Epithelial cell of esophagus (primary cell): Measurements from ENCODE around the gene WDR81.
A peak's percentile ranks its signal among the peaks of the same experiment; 100 is the strongest.
"Not testable (repeated sequence)": the region's sequence is repeated elsewhere in the genome, so short reads cannot be mapped to it uniquely, and the experiment has no call there.

Experiments
- DNase-seq: peaks from one replicate; pipeline ENCODE4 v3.0.0; 2010; ENCODE audit warnings: low read depth
- H3K4me3 ChIP-seq: 2 replicates; pipeline ENCODE4 v1.5.1; 2011; ENCODE audit warnings: mild to moderate bottlenecking, low read length, control low read depth
- TF ChIP-seq, protein P1 (sequence below): IDR thresholded peaks from 2 replicates; pipeline ENCODE4 v1.5.1; 2011; ENCODE audit warnings: low read depth, mild to moderate bottlenecking, low read length, control low read depth, inconsistent platforms; ENCODE audit not compliant: insufficient read depth; ENCODE audit errors: missing control alignments

Gene WDR81

GRCh38 chr17:1724351-1724868, at the start of gene WDR81:
TSS of gene WDR81 (plus strand) at chr17:1724704. CDS start at chr17:1724960, 256 bp downstream.
- H3K4me3 ChIP-seq: peak within 1 kb of the TSS; percentile 60
- TF ChIP-seq, protein P1, sequence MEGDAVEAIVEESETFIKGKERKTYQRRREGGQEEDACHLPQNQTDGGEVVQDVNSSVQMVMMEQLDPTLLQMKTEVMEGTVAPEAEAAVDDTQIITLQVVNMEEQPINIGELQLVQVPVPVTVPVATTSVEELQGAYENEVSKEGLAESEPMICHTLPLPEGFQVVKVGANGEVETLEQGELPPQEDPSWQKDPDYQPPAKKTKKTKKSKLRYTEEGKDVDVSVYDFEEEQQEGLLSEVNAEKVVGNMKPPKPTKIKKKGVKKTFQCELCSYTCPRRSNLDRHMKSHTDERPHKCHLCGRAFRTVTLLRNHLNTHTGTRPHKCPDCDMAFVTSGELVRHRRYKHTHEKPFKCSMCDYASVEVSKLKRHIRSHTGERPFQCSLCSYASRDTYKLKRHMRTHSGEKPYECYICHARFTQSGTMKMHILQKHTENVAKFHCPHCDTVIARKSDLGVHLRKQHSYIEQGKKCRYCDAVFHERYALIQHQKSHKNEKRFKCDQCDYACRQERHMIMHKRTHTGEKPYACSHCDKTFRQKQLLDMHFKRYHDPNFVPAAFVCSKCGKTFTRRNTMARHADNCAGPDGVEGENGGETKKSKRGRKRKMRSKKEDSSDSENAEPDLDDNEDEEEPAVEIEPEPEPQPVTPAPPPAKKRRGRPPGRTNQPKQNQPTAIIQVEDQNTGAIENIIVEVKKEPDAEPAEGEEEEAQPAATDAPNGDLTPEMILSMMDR: no peak
- DNase-seq: peak; percentile 79

- DNase-seq: no peak
- TF ChIP-seq, protein P1: no peak
- H3K4me3 ChIP-seq: no peak overlapping the region
These were observed 48.1 kb upstream of the WDR81 start for GRCh38 chr17:1676401-1676800.

DNA sequence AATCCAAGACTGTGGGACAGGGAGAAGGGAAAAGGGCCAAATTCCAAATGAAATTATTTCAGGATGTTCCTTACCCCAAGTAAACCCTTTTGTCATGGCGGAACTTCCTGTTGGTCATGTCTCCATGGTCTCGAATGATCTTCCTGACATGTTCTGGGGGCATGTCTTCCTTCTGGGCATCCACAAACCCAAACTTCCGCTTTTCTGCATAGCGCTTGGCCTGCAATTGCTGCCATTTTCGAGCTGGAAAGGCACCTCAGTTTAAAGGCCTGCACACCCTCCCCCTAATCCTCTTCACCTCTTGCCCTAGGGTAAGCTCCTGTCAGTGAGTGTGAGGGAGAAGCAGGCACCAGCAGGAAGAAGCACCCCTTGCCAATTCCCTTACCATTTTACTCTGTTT, 41.0 kb upstream of the WDR81 start:
- H3K4me3 ChIP-seq: peak overlapping the region; percentile 81
- TF ChIP-seq, protein P1: no peak
- no peak for DNase-seq

GRCh38 chr17:1684378-1685189, 39.9 kb upstream of the WDR81 start, which contains the start of gene PRPF8:
TSS of gene PRPF8 (minus strand) at chr17:1684867. CDS start at chr17:1684571, 296 bp downstream.
- H3K4me3 ChIP-seq: peak within 1 kb of the TSS; percentile 81
- peak; percentile 98 for DNase-seq
- TF ChIP-seq, protein P1: no peak

- TF ChIP-seq, protein P1: no peak
- no peak overlapping the region for H3K4me3 ChIP-seq
- DNase-seq: peak; percentile 82
These were observed 38.4 kb upstream of the WDR81 start for GRCh38 chr17:1686086-1686485.

GRCh38 chr17:1688405-1688804, 36.1 kb upstream of the WDR81 start:
- H3K4me3 ChIP-seq, DNase-seq: not testable (repeated sequence)

GRCh38 chr17:1690544-1691221, 33.8 kb upstream of the WDR81 start:
- TF ChIP-seq, protein P1: no peak
- no peak overlapping the region for H3K4me3 ChIP-seq
- no peak for DNase-seq
